Effector memory CD4-positive, alpha-beta T cell (primary cell): ENCODE measurements around the gene C1orf50.

Source experiments
- DNase-seq, 3 donors: peaks; one replicate each; pipeline ENCODE4 v3.0.0-alpha.2; 2020
- H3K27ac ChIP-seq: 2 replicates; pipeline ENCODE4 v1.7.0; 2013; ENCODE audit warnings: mild to moderate bottlenecking, low read length, moderate library complexity; ENCODE audit not compliant: insufficient read depth, poor library complexity, severe bottlenecking
- H3K27me3 ChIP-seq: replicated peaks from 2 replicates; pipeline ENCODE4 v1.7.0; 2013; ENCODE audit warnings: mild to moderate bottlenecking, low read length; ENCODE audit not compliant: insufficient read depth, control insufficient read depth, poor library complexity, severe bottlenecking
- H3K36me3 ChIP-seq: 2 replicates; pipeline ENCODE4 v1.7.0; 2013; ENCODE audit warnings: mild to moderate bottlenecking, low read length, moderate library complexity; ENCODE audit not compliant: control insufficient read depth, insufficient read depth
- H3K4me1 ChIP-seq: 2 replicates; pipeline ENCODE4 v1.7.0; 2013; ENCODE audit warnings: low read length, mild to moderate bottlenecking; ENCODE audit not compliant: control insufficient read depth, insufficient read depth, poor library complexity, severe bottlenecking
- H3K4me3 ChIP-seq: 2 replicates; pipeline ENCODE4 v1.7.0; 2013; ENCODE audit warnings: low read length, low read depth, mild to moderate bottlenecking; ENCODE audit not compliant: insufficient read depth, poor library complexity, severe bottlenecking
- H3K9me3 ChIP-seq: 2 replicates; pipeline ENCODE4 v1.7.0; 2013; ENCODE audit warnings: mild to moderate bottlenecking, low read length, moderate library complexity; ENCODE audit not compliant: control insufficient read depth

Gene C1orf50

DNA sequence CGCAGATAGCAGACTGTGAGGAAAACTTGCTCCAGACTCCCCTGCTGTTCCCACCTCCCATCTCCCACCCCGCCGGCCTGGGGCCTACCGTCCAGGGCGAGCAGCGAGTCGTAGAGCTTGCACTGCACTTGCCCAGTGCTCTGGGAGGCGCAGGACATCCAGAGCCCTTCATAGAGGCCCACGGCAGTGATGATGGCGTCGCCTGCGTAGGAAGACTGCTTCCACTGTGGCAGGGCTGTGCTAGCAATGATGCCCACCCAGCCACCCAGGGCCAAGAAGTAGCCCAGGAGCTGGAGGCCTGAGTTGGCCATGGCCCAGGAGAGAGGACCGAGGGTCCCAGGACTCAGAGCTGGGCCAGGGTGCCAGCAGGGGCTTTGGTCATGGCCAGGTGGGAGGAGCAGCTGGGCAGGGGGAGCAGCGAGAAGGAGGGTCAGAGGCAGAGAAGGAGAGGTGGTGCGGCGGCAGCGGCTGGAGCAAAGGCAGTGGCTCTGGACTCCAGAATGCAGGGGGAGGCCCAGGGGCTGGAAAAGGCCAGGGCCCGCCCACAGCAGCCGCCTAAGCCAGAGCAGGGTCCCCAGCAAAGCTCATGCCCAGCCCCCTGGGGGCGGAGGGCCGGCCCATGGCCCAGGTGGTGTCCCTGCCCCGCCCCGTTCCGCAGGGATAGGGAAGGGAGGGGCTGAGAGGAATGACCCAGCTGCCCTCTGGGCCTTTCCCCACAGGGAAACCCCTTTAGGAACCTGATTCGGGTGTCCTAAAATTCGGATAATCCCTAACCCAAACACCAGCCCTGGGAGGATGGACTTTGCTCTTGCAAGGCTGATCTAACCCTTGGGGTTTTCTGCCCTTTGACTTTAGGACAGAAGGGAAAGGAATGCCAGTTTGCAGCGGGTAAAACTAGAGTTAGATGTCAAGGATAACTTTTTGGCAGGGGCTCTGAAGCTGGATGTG is 27.0 kb upstream of the C1orf50 start, which contains the start of gene CLDN19:
Gene CLDN19 (minus strand): TSS at position 484 of the 948 bp plus-strand sequence. CDS start 173 bp downstream, at position 311.
- Histone ChIP-seq H3K27me3 (no peaks in the 10 kb centered on the region), H3K9me3 (no peaks in the 10 kb centered on the region), H3K4me3 (no peak within 1 kb of the TSS), H3K27ac (no peak within 1 kb of the TSS), H3K36me3 (no peaks in the 10 kb centered on the region), H3K4me1 (no peaks in the 10 kb centered on the region)
- no peak for DNase-seq

GRCh38 chr1:42740851-42741580 is 26.0 kb upstream of the C1orf50 start:
- Histone ChIP-seq H3K27me3 (no peaks in the 10 kb centered on the region), H3K36me3 (peaks cover 2% of the 10 kb centered on the region), H3K9me3 (no peaks in the 10 kb centered on the region), H3K4me1 (no peaks in the 10 kb centered on the region), H3K4me3 (no peak overlapping the region), H3K27ac (no peak overlapping the region)
- no peak for DNase-seq

DNA sequence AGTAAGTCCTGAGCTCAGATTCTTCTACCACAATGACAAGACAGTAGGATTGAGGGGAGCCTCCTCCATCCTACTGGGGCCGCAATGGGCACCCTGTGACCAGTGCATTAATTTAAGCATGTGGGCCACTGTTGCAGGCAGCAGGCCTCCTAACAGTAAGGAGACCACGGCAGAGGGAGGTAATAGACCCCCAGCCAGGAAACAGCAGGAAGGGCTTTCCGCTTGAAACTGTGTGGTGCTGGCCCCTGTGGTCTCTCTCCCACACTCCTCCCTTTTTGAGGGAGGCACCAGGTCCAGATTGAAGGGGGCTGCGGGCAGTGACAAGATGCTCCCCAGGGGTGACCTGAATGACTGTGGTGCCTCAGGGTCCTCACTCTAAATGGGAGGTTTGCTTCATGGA is 25.3 kb upstream of the C1orf50 start:
- no peaks in the 10 kb centered on the region for H3K9me3 ChIP-seq
- H3K27me3 ChIP-seq = no peaks in the 10 kb centered on the region
- DNase-seq = no peak
- H3K4me1 ChIP-seq = no peaks in the 10 kb centered on the region
- no peak overlapping the region for H3K4me3 ChIP-seq
- no peak overlapping the region for H3K27ac ChIP-seq
- peaks cover 5% of the 10 kb centered on the region for H3K36me3 ChIP-seq

DNA sequence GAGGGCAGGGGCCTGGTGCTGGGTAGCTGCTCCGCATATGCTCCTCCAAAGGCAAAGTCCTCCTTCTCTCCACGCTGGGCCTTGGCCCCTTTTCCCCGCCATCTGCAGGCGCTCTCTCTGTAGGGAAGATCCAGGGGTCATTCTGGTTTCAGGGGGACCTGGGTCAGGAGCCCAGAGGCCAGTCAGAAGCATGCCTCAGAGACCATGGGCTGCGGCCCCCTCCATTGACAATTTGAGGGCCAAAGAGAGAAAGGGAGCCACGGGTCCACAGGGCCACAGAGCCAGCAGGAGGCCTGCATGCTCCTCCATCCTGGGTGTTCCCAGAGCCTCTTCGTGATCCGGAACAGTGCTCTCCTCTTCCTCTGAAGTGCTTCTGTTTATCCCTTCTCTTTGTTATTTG is 24.9 kb upstream of the C1orf50 start:
- no peak for DNase-seq
- Histone ChIP-seq H3K27ac (no peak overlapping the region), H3K27me3 (no peaks in the 10 kb centered on the region), H3K9me3 (no peaks in the 10 kb centered on the region), H3K4me3 (no peak overlapping the region), H3K36me3 (peaks cover 9% of the 10 kb centered on the region), H3K4me1 (no peaks in the 10 kb centered on the region)

- no peak for DNase-seq
- Histone ChIP-seq H3K4me3 (no peak overlapping the region), H3K9me3 (no peaks in the 10 kb centered on the region), H3K27me3 (no peaks in the 10 kb centered on the region), H3K36me3 (peaks cover 10% of the 10 kb centered on the region), H3K27ac (no peak overlapping the region), H3K4me1 (no peaks in the 10 kb centered on the region)
Observed at GRCh38 chr1:42742617-42743316, 24.3 kb upstream of the C1orf50 start.

GRCh38 chr1:42743317-42744147 is 23.5 kb upstream of the C1orf50 start:
- peaks cover 14% of the 10 kb centered on the region for H3K36me3 ChIP-seq
- DNase-seq = no peak
- H3K4me1 ChIP-seq = no peaks in the 10 kb centered on the region
- no peak overlapping the region for H3K4me3 ChIP-seq
- no peaks in the 10 kb centered on the region for H3K9me3 ChIP-seq
- H3K27ac ChIP-seq = no peak overlapping the region
- no peaks in the 10 kb centered on the region for H3K27me3 ChIP-seq

DNA sequence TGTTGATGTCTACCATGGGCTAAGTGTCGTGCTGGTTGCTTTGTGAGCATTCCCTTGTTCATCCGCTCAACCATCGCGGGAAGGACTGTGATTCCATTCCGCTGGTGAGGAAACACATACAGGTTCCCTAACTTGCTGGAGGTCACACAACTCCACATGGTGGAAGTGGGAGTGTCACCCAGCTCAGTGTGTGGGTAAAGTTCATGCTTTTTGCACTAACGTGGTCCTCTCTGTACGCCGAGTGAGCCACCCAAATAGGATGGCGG is 23.0 kb upstream of the C1orf50 start:
- DNase-seq = no peak
- no peak overlapping the region for H3K27ac ChIP-seq
- no peaks in the 10 kb centered on the region for H3K9me3 ChIP-seq
- no peaks in the 10 kb centered on the region for H3K27me3 ChIP-seq
- H3K4me3 ChIP-seq = no peak overlapping the region
- H3K36me3 ChIP-seq = peaks cover 16% of the 10 kb centered on the region
- no peaks in the 10 kb centered on the region for H3K4me1 ChIP-seq

DNA sequence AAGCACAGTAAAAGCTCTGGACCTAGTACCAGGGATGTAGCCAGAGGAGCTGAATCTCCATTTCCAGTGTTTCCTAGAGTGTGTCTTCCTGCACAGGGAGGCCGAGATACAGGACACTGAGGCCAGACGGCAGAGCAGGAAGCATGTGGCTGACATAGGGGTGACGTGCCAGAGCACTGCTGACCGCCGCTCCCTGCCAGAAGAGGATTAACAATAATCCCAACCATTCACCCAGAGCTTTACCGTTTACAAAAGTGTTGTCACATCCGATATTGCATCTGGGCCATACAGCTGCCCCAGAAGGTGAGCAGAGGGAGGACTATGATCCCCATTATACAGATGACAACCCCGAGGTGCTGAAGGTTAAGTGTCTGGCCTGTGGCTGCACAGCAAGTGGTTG is 21.2 kb upstream of the C1orf50 start:
- Histone ChIP-seq H3K36me3 (peaks cover 28% of the 10 kb centered on the region), H3K9me3 (no peaks in the 10 kb centered on the region), H3K27ac (no peak overlapping the region), H3K4me1 (no peaks in the 10 kb centered on the region), H3K27me3 (no peaks in the 10 kb centered on the region), H3K4me3 (no peak overlapping the region)
- no peak for DNase-seq

DNA sequence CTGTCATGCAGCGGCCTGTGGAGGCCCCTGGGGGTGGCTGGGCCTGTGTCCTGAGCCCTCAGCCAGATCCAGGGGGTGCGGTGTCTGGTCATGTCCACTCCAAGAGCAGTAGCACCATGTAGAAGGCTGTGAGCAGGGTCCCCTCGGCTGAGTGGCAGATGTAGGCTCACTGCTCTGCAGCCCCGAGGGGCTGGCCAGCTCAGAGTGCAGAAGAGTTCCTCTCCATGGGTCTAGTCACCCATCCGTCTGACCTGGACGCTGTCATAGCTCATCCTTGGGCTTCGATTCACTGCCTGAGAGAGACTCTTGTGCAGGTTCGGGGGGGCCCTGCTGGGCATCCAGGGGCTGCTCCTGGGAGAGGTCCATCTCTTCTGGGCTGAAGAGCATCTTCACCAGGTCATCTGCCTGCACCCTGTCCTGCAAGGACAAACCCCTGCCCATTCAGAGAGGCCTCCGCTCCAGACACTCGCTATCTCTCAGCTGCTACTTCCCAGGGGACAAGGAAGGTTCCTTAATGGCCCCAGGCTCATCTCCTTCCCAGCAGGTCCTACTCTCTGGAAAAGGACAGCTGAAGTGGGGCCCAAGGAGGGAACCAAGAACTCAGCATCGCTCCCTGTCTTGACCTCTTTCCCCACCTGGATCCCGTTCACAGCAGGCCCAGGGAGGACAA is 20.5 kb upstream of the C1orf50 start:
- DNase-seq = no peak
- H3K27ac ChIP-seq = no peak overlapping the region
- H3K27me3 ChIP-seq = no peaks in the 10 kb centered on the region
- H3K4me1 ChIP-seq = no peaks in the 10 kb centered on the region
- no peak overlapping the region for H3K4me3 ChIP-seq
- H3K36me3 ChIP-seq = peaks cover 28% of the 10 kb centered on the region
- H3K9me3 ChIP-seq = no peaks in the 10 kb centered on the region
